Measurements from ENCODE around the gene MSANTD3. TPM values are rescaled to one million over a fixed set of nuclear protein-coding genes. Genes with fewer than 3 reads are reported as not detected.

The MSANTD3 gene
- total RNA-seq, 1 experiment from 2014 or later, result 35.7 TPM

DNA sequence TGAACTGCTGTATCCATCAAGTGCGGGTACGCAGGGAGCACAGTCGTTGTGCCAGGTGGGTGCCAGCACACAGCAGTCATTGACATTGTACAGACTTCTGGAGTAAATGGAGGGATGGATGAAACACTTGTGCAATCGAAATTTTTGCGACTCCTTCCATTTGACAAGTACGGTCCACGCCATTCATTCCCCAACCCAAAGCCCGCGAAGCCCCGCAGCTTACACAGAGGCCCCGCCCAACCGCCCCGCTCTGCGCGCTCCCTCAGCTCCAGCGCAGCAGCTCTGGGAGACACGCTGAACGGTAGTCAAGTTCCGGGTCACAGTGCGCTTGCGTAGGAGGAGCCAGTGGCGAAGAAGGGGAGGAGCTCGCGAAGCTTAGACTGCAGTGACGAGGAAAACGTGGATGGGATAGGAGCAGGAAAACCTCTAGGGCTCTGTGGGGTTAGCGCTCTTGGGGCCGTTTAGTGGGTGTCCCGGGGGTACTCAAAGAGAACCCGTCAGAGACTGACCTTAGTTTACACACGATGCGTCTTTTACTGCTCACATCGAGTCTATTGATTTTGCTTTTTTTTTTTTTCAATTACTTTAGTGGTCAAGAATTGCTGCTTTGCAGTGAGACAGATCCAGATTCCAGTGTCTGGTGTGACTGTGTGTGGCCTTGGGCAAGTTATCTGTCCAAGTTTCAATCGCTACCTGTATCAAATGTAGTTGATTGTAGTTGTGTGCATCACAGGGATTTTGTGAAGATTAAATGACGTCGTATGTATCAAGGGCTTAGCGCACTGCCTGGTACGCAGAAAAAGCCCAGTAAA is 15.3 kb upstream of the MSANTD3 start:
- H2BK20ac ChIP-seq (ENCODE audit: low read depth, low read length, poor library complexity, severe bottlenecking), result no peak overlapping the region
- no peak overlapping the region for H2BK120ac ChIP-seq (ENCODE audit: low read depth, low read length, poor library complexity, severe bottlenecking)
- H3T11ph ChIP-seq (ENCODE audit: low read length), result no peak overlapping the region
- Mint-ChIP-seq H3K4me1 (peaks cover 13 to 14% of the 10 kb centered on the region in 2 experiments), H3K27me3 (ENCODE audit: low read depth) (peaks cover 2% of the 10 kb centered on the region; the same call in 1 of the 2 replicates), H3K36me3 (ENCODE audit: insufficient read depth in 1 of 3, low read depth in 3 of 3) (peaks cover 0 to 4% (median under 1%) of the 10 kb centered on the region in 3 experiments; a peak in 5 of 7 replicates), H3K27ac (peak overlapping the region in 2 of 3 experiments; percentile 26 to 89; a peak in 2 of 7 replicates), H3K4me3 (peak overlapping the region; percentile 72 to 76), H3K9me3 (peaks cover 7 to 8% of the 10 kb centered on the region in 2 experiments)
- H4K8ac ChIP-seq (replicated peaks; ENCODE audit: insufficient read length, low read depth, low read length), result no peak overlapping the region
- peaks cover 5% of the 10 kb centered on the region for H3K23me2 ChIP-seq (ENCODE audit: insufficient read length, low read depth, low read length, poor library complexity, severe bottlenecking)
- TF ChIP-seq CTCF (conservative IDR thresholded peaks at IDR 0.05), result no peak
- no peak overlapping the region for H2AK5ac ChIP-seq (ENCODE audit: insufficient read length, low read length)
- peak overlapping the region; percentile 92 for H2AFZ ChIP-seq (ENCODE audit: low read length)
- H2BK5ac ChIP-seq (ENCODE audit: insufficient read length, low read length), result no peak overlapping the region
- no peaks in the 10 kb centered on the region for H3K79me1 ChIP-seq (ENCODE audit: insufficient read depth, low read depth, low read length, poor library complexity, severe bottlenecking)
- H2BK15ac ChIP-seq (ENCODE audit: low read depth, low read length), result no peak overlapping the region
- H4K5ac ChIP-seq (ENCODE audit: insufficient read length, low read depth, low read length), result no peak overlapping the region
- no peaks in the 10 kb centered on the region for H3K27me3 ChIP-seq (ENCODE audit: insufficient read depth, low read length)
- no peak overlapping the region for H3K27ac ChIP-seq (ENCODE audit: insufficient read length, low read depth, low read length)
- no peaks in the 10 kb centered on the region for H4K20me1 ChIP-seq (ENCODE audit: control insufficient read depth, insufficient read depth, insufficient read length)
- H4K91ac ChIP-seq (ENCODE audit: insufficient read length, low read depth, low read length), result no peak overlapping the region
- H3K4me1 ChIP-seq (ENCODE audit: insufficient read depth, low read length), result no peaks in the 10 kb centered on the region
- H3K18ac ChIP-seq (ENCODE audit: insufficient read length, low read depth, low read length), result no peak overlapping the region
- H3K56ac ChIP-seq (ENCODE audit: insufficient read length, low read depth, low read length), result no peak overlapping the region
- no peak overlapping the region for H2BK12ac ChIP-seq (ENCODE audit: insufficient read length, low read depth, low read length)
- no peak overlapping the region for H3K23ac ChIP-seq (ENCODE audit: insufficient read length, low read depth, low read length)
- H3K14ac ChIP-seq (ENCODE audit: insufficient read depth, low read length), result no peak overlapping the region
- H3K9me3 ChIP-seq (ENCODE audit: control insufficient read depth, low read depth, low read length), result no peaks in the 10 kb centered on the region
- H3K4ac ChIP-seq (ENCODE audit: low read depth, low read length), result no peak overlapping the region
- no peak overlapping the region for H3K9ac ChIP-seq (ENCODE audit: extremely low read depth, insufficient read length, low read length)
- DNase-seq, result peak; percentile 96
- H3K4me2 ChIP-seq (ENCODE audit: insufficient read depth, insufficient read length, low read length), result peak overlapping the region; percentile 82
- H3K79me2 ChIP-seq (ENCODE audit: insufficient read depth, low read length), result no peaks in the 10 kb centered on the region
- WGBS (ENCODE audit: extremely low coverage, insufficient read length, low lambda C conversion rate), result no CpG with 5 or more reads among the region's 38 CpGs
